Ramos (cell line): Measurements from ENCODE around the gene NRN1L.
"Not testable (repeated sequence)": the region's sequence is repeated elsewhere in the genome, so short reads cannot be mapped to it uniquely, and the experiment has no call there.

ENCODE experiments used
- in situ Hi-C: fragments of 300-500 bp; cut with MboI; formaldehyde crosslinking; loops from one replicate; pipeline ENCODE4 v1.14.3; 2022; ENCODE audit warnings: low sequenced_read_pairs; ENCODE audit not compliant: unreplicated experiment

The NRN1L gene

DNA sequence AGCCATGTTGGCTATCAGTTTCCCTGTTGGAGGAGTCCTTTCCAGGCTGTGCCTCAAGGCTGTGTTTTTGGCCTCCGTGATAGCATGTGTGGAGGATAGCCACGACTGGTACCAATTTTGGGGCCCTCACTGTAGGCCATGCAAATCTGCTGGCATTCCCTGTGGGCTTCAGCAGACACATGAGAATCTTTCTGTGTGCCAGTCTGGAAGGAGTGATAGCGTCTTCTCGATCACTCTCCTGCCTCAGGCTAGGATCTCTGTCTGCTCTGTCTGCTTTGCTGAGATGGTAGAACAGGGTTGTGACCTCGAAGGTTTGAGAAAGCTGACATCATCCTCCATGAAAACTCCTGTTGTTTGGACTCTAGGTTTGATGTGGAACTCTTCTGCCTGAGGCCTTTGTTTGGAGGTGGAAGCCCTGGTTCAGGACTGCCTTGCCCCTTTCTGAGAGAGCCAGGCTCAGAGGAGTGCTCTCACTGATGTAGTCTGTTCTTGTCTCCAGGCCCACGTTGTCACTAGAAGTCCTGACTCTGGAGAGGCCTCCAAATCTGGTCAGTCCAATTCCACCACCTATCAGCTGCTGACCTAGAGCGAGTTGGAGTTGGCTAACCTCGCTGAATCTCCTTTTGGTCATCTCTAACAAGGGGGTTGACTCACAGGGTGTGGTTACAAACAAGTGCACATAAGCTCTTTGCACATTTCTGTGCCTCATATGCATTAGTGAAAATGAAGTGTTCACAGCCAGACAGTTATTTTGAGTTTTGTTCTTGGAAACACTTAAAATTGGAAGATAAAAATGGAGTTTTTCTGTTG is 23.9 kb upstream of the NRN1L start:
- in situ Hi-C loops = no loop called here

DNA sequence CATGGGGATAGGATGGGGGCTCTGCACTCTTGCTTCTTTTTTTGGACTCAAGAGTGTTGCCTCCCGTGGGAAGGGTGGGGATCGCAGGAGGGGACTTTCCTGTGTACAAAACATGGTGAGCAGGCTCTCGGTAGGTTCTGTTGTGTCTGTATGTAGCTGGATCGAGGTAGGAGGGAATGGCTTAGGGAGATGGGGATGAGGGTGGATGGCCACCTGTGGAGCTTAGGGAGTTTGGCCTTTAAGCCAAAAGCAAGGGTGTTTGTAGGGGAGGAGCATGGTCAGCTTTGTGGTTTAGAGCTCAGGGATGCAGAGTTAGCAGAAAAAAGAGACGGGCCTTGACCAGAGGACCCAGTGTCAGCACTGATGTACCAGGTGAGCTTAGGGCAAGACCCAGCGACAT is 22.8 kb upstream of the NRN1L start:
- in situ Hi-C loops = no loop called here

GRCh38 chr16:67862623-67863583 is 21.8 kb upstream of the NRN1L start:
- in situ Hi-C loops = no loop called here

DNA sequence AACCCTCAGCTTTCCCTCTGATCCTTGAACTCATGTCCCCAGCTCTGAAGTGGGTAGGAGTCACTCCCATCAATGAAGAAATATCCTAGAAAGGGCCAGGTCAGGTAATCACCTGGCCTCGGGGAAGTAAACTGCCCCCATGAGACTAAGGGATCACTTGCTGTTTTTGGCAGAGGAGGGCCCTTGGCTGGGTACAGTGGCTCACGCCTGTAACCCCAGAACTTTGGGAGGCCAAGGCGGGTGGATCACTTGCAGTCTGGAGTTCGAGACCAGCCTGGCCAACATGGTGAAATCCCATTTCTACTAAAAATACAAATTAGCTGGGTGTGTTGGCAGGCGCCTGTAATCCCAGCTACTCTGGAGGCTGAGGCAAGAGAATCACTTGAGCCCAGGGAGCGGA is 20.6 kb upstream of the NRN1L start:
- in situ Hi-C loops = not testable (repeated sequence)

- in situ Hi-C loops = no loop called here
These were observed 20.1 kb upstream of the NRN1L start for GRCh38 chr16:67864594-67864993.

DNA sequence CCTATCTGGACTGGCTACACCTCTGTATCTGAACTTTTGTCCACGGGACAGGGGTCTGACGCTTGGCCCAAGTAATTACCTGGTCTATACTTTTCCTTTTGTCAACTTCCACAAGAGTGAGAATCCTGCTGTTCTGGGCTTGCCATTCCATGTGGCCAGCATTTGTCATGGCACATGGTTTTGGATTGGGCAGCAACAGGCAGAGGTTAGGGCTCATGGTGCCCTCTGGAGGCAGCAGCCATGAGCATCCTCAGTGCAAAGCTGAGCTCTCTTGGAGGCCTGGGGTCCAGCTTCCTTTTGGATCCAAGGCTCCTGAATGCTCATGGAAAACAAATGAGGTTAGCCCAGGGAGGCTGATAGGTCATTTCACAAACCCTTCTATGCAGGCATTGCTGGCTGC is 19.4 kb upstream of the NRN1L start:
- in situ Hi-C loops = no loop called here

DNA sequence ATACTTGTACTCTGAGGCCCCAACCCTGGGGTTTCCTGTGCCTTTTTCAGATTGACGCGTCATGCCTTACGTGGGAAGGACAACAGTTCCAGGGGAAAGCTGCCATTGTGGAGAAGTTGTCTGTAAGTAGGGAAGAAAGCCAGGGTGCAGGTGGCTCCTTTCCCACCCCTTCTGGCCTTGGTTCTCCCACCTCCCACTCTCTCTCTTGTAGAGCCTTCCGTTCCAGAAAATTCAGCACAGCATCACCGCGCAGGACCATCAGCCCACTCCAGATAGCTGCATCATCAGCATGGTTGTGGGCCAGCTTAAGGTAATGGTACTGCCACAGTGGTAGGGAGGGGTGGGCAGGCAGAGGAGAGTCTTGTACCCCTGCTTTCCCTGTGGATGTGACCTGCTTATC is 16.4 kb upstream of the NRN1L start:
- in situ Hi-C loops = no loop called here

DNA sequence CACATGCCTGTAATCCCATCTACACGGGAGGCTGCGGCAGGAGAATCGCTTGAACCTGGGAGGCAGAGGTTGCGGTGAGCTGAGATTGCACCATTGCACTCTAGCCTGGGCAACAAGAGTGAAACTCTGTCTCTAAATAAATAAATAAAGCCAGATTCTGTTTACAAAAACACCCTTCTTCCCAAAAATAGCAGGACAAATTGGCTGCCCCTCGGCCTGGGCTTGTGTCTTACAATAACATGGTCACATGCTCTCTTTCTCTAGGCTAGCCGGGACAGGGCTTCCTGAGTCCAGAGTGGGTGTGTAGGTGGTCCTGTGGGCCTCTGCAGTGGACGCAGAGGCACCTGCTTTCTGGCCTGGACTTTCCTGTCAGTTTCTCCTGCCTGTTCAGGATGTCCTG is 15.0 kb upstream of the NRN1L start:
- in situ Hi-C loops = no loop called here

DNA sequence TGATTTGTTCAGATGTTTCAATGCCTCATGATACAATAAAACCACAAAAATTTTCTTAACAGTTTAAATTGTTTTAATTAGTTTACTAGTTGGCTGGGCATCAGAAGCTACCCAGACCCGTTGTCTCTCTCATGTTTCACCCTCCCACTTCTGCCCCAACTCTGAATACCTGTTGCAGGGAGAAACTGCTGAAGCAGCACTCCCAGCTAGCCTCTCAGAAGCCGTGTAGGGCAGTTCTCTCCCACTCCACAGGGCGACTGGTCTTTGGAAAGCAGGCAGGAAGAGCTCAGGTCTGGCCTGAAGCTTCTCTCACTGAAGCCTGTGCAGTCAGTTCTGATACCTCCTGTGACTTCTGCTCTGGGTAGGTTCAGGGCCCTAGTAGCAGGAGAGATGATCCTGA is 13.4 kb upstream of the NRN1L start:
- in situ Hi-C loops = no loop called here

GRCh38 chr16:67872131-67872630 is 12.5 kb upstream of the NRN1L start:
- in situ Hi-C loops = no loop called here

- in situ Hi-C loops = no loop called here
These were observed 11.9 kb upstream of the NRN1L start, which contains the start of gene EDC4 for GRCh38 chr16:67872631-67873434. EDC4 (plus strand) TSS chr16:67873052; CDS start chr16:67873262, 210 bp downstream.

- in situ Hi-C loops = no loop called here
These were observed 11.0 kb upstream of the NRN1L start for GRCh38 chr16:67873435-67874370.

DNA sequence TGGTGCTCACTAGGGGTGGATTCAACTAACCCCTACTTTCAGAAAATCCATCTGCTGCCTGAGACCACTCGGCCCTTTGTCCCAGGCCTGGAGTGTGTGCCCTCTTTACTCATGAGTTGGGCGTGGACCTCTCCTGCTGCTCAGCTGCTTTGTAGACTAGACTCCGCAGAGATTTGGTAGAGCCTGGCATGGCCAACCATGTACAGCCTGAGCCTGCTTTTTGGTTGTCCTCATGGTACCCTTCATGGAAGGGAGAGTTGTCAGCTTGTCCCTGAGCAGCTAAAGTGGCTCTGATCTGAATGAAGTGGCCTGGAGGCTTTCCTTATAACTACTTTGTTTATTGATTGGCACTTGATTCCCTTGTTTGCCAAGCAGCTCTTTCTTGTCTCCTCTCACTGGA is 10.3 kb upstream of the NRN1L start:
- in situ Hi-C loops = no loop called here

DNA sequence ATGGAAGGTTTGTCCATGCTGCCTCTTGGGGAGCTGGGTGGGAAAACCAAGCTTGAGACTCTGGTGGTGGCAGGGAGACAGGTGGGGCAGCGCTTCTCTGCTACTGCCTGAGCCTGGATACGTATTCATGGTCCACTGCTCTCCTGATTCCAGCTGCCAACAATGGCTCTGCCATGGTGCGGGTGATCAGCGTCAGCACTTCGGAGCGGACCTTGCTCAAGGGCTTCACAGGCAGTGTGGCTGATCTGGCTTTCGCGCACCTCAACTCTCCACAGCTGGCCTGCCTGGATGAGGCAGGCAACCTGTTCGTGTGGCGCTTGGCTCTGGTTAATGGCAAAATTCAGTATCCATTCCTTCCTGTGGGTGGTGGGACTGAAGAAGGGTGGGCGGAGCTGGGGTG is 7.6 kb upstream of the NRN1L start:
- in situ Hi-C loops = no loop called here

- in situ Hi-C loops = no loop called here
These were observed 6.5 kb upstream of the NRN1L start for GRCh38 chr16:67878232-67878631.

- in situ Hi-C loops = no loop called here
These were observed 5.8 kb upstream of the NRN1L start for GRCh38 chr16:67878846-67879245.

DNA sequence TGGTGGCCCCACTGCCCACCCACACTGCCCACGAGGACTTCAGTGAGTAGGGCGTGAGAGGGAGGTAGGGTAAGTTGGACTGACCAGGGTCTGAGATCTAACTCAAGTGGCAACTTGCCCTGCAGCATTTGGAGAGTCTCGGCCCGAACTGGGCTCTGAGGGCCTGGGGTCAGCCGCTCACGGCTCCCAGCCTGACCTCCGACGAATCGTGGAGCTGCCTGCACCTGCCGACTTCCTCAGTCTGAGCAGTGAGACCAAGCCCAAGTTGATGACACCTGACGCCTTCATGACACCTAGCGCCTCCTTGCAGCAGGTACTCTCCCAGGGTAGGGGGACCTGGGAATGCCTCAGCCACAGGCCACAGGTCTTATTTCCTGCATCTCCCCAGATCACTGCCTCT is 5.2 kb upstream of the NRN1L start:
- in situ Hi-C loops = no loop called here

DNA sequence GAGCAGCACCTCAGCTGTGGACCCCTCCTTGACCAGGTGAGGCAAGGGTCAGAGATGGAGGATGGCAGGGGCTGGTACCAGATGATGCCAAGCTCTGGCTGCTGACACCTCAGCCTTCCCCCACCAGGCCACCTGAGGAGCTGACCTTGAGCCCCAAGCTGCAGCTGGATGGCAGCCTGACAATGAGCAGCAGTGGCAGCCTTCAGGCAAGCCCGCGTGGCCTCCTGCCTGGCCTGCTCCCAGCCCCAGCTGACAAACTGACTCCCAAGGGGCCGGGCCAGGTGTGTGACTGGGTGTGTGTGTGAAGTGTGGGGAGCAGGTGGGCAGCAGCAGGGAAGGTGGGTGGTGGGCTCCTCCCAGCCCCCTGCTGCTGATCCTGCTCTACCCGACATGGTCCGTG is 4.7 kb upstream of the NRN1L start:
- in situ Hi-C loops = loop anchor here (10.0 kb wide), 1 partner anchor 345 kb away; no protein-coding TSS in a partner anchor

- in situ Hi-C loops = loop anchor here (10.0 kb wide), 1 partner anchor 344 kb away; no protein-coding TSS in a partner anchor
These were observed 4.1 kb upstream of the NRN1L start for GRCh38 chr16:67880584-67880983.
